HG02678 (cell line): Measurements from ENCODE around the gene JAK2.
A peak's percentile ranks its signal among the peaks of the same experiment; 100 is the strongest.
"Not testable (repeated sequence)": the region's sequence is repeated elsewhere in the genome, so short reads cannot be mapped to it uniquely, and the experiment has no call there.

ENCODE experiments used
- ATAC-seq: cut with Tn5 transposase; IDR thresholded peaks from one replicate; pipeline ENCODE4 v1.9.1; 2021; ENCODE audit warnings: mild to moderate bottlenecking, moderate library complexity; ENCODE audit not compliant: unreplicated experiment

The JAK2 gene

DNA sequence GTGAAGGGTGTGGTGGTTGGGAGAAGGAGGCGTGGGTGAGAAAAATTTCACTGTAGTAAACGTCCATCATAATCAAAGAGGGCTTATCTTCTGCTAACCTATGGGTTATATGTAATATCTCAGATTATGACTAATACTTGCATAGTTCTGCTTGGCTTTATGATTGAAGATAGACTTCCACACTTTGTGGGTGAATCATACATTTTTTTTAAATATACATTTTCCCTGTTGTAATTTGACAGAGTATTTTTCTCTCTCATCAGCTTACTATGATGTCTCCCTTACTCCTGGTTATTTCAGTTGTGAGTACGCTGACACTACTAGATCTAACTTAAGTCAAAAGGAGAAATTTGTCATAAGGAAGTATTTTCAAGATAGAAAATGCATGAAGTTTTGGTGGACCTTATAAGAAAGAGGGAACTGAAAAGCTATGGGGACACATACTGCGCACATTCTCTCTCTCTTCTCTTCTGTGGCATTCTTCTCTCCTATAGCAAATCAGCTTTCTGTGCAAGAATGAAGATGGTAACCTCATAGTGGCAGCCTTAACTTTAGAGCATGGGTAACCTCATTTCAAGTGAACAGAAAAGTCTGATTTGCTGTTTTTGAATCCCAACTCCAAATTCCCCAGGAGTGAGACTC lies 4.9 kb upstream of the JAK2 start:
- no peak for ATAC-seq

GRCh38 chr9:4982721-4983482 lies 2.2 kb upstream of the JAK2 start:
- no peak for ATAC-seq

DNA sequence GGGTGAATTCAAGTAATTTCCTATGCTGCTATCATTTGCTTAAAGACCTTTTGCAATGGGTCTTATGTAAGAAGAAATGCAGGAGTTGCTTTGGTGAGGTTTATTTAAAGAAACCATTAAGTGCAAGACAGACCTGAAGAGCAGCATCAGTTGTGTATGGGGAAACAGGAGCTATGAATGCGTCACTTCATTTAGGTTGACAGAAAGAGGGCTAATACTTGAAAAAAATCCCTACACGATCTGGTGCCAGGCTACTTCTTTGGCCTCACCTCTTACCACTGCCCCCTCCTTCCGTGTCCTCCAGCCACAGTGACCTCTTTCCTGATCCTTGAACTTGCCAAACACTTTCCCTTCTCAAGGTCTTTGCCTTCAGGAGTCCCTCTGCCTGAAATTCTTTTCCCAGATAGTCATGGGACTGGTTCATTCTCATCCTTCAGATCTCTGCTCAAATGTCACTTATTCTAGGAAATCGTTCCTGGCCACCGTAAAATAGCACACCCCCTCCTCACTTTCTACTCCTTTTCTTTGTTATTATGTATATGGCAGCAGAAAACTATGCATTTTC lies 1.4 kb upstream of the JAK2 start:
- no peak for ATAC-seq

DNA sequence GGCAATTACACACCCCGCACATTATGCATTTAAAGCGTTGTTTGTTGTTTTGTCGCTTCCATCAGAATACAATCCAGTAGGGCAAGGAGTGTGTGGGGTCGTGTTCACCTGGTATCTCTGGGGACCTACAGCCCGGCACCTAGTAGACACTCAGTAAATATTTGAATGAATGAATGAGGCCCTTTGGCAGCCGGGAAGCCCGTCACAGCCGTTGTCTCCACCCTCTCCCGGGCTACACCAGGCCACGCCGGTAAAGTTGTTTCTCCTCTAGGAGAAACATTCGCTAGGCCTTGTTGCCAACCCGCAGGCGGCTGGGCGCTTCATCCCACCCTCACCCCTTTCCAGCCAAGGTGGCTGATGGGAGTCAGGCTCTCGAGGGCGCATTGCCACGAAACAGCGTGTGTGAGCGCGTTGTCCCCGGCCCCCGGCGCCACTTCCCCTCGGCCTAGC lies 876 bp upstream of the JAK2 start:
- ATAC-seq = peak; percentile 0

DNA sequence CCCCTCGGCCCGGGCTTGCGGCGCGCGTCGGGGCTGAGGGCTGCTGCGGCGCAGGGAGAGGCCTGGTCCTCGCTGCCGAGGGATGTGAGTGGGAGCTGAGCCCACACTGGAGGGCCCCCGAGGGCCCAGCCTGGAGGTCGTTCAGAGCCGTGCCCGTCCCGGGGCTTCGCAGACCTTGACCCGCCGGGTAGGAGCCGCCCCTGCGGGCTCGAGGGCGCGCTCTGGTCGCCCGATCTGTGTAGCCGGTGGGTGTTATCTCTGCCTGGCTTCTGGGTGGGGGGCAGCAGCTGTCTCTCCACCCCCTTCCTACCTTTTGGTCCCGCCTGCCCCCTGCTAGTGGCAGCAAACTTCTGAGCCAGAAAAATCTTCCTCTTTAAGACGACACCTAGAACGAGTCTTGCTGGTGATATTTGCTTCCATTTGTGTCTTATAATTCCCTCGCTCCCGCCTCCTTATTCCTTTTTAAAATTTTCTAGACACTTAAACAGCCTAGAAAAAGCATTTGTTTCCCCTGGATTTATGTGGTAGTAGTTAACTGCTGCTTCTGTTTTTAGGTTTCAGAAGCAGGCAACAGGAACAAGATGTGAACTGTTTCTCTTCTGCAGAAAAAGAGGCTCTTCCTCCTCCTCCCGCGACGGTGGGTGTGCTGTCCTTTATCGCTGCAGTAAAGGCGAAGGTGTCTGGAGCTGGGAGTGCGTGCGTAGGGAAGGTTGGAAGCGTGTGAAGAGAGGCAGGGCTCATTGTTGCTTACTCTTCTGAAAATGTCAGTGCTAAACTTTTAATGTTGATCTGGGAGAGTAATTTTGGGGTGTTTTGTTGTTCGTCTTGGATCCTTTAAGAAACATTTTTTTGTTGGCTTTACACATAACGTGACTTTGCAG lies 554 bp downstream of the JAK2 start:
- ATAC-seq = no peak

DNA sequence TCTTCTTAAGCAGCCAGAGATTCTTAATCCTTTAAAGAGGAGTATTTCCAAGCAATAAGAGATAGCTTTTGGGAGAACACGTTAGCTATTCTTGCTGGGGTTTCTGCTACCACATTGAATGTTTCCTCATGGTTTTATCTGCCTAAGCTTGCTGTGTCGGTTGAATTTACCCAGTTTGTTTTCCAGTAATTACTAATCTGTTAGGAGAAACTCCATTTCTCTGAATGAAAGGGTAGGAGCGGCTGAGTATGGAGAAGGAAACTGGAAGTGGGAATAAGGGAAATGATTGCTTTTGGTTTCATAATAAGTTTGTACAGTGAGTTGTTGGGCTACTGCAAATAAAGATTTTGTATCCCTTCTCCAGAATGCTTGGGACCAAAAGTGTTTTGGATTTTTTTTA lies 1.2 kb downstream of the JAK2 start:
- no peak for ATAC-seq

- no peak for ATAC-seq
Observed at GRCh38 chr9:4986783-4987182, 1.7 kb downstream of the JAK2 start.

DNA sequence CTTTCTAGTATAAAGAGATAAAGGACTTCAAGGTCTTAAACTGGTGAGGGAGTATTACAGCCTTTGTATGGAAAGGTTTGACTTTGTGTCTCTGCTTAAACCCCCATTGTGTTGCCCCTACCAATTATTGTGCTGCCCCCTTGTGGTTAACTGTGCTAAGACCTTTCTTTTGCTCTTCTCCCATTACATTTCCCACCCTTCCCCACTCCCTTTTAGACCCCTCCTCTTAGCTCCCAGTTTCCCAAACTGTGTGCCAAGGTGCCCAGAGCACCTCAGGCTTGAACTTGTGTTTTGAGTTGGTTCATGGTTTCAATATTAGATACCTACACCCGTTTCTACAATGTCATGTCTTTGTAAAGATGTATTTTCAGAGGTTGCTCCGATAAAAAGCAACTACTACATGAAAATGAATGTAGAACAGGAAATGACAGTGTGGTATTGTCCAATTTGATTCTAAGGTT lies 2.9 kb downstream of the JAK2 start:
- ATAC-seq = no peak

DNA sequence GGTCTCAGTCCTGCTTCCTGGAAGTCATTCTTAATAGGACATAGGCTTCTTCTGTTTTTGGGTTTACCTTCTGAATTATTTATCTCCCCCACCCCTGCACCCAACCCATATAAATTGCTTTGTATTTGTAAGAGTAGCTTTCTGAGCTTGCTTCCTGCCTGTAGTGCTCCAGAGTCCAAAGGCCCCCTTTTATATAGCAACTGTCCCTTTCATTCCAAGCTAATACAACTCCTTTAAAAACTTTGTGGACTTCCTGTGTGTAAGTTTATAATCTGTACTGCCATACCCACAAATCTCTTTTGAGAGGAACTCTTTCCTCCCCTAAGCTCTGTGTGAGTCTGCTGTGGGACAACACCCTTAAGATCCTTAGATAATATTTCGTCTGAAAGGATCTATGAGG lies 7.8 kb downstream of the JAK2 start:
- ATAC-seq = no peak

DNA sequence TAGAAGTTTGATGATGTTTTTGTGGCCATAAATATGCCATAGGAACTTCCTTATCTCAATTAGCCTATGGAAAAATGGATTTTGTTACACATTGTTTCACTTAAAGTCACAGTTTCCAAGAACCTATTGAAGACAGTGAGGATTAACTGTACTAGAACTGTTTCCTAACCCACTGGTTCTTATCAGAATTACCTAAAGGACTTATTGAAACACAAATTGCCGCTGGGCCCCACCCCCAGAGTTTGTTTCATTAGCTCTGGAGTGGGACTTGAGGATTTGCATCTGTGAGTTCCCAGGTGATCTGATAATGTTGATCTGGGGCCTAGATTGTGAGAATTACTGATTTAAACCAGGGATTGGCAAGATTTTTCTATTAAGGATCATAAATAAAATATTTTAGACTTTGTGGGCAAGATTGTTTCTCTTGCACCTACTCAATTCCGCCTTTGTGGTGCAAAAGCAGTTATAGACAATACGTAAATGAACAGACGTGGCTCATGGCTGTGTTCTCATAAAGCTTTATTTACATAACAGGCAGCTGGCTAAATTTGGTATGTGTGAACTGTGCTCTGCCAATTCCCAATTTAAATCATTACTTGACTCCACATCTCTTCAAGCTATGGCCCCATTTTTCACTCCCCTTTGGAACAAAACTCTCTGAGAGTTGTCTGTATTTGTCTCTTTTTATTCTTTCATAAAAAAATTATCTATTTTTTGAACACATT lies 9.3 kb downstream of the JAK2 start:
- ATAC-seq = no peak

DNA sequence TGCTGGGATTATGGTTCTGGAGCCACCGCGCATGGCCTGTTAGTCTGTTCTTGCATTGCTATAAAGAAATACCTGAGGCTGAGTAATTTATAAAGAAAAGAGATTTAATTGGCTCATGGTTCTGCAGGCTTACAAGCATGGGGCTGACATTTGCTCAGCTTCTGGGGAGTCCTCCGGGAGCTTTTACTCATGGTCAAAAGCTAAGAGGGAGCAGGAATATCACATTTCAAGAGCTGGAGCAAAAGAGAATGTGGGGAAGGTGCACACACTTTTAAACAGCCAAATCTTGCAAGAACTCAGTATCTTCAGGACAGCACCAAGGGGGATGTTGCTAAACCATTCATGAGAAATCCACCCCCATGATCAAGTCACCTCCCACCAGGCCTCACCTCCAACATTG lies 12.1 kb downstream of the JAK2 start:
- no peak for ATAC-seq

GRCh38 chr9:4997631-4998030 lies 12.6 kb downstream of the JAK2 start:
- no peak for ATAC-seq

- ATAC-seq = no peak
Observed at GRCh38 chr9:5002811-5003210, 17.7 kb downstream of the JAK2 start.

DNA sequence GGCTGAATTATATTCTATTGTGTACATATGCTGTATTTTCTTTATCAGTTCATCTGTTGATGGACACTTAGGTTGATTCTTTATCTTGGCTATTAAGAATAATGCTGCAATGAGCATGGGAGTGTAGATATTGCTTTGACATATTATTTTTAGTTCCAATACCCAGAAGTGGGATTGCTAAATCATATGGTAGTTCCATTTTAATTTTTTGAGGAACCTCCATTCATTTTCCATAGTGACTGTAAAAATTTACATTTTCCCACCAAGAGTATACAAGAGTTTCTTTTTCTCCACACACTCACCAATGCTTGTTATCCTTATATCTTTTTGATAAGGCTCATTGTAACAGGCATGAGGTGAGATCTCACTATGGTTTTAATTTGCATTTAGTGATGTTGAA lies 19.4 kb downstream of the JAK2 start:
- ATAC-seq = no peak

DNA sequence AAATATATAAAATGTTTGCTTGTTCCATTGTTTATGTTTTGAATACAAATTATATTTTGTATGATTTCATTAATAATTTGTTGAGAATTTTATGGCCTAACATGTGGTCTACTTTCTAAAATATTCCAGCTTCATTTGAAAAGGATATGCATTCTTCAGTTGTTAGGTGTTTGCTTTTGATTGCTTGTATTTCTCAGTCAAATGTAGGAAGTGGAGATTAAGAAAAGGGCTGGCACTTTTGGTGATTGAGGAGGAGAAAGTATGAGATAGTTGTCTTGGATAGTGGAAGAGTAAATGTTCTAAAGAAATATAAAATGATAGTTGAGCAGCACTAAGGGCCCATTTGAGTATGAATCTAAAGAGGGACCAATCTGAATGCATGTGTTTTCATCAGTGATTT lies 23.1 kb downstream of the JAK2 start:
- ATAC-seq = no peak

GRCh38 chr9:5013374-5013773 lies 28.3 kb downstream of the JAK2 start:
- no peak for ATAC-seq

- ATAC-seq = no peak
Observed at GRCh38 chr9:5015934-5016333, 30.9 kb downstream of the JAK2 start.

GRCh38 chr9:5025416-5025815 lies 40.3 kb downstream of the JAK2 start:
- no peak for ATAC-seq

- ATAC-seq = not testable (repeated sequence)
Observed at GRCh38 chr9:5031941-5032340, 46.9 kb downstream of the JAK2 start.

DNA sequence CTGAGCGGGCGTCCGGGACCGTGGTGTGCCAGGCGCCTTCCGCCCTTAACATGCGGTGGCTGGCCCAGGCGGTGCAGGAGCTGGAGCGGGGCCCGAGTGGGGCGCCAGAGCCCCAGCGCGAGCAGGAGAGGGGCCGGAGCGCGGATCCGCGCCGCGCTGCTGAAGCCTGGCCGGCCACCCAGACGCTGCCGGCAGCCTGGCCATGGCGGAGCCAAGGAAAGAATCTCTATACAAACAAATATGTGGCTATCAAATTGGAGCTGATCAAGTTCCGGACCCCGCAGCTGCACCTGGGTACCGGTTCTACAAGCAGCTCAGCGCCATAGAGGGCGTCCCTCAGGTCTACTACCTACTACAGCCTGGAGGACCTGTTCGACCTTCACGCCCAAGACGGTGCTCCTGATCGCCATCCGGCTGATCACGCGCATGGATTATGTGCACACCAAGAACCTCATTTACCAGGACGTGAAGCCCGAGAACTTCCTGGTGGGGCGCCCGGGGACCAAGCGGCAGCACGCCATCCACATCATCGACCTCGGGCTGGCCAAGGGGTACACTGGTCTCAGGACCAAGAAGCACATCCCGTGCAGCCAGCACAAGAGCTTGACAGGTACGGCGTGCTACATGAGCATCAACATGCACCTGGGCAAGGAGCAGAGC lies 55.8 kb downstream of the JAK2 start:
- no peak for ATAC-seq
